Ovary (tissue), 3 donors: ENCODE data around the gene FAM180B.

ENCODE experiments used
- EP300 ChIP-seq: sonication (generic); formaldehyde crosslinking; IDR thresholded peaks from one replicate; pipeline ENCODE4 v1.6.1; 2017; ENCODE audit warnings: antibody characterized with exemption
- POLR2A ChIP-seq: fragments of 450-650 bp; IDR thresholded peaks from one replicate; pipeline ENCODE4 v1.6.1; 2017; ENCODE audit warnings: antibody characterized with exemption, mild to moderate bottlenecking, moderate library complexity
- TF ChIP-seq, protein P1 (sequence below), 3 donors: fragments of 450-650 bp in 2 of 3; fragments of 200-600 bp in 1 of 3; IDR thresholded peaks; one replicate each; pipeline versions ENCODE4 v1.5.1 to v1.8.0; 2016 to 2022; ENCODE audit warnings: antibody characterized with exemption in 3 of 3, mild to moderate bottlenecking in 1 of 3
- donor health status: DM: no; HTN: no; CAD: no.

DNA sequence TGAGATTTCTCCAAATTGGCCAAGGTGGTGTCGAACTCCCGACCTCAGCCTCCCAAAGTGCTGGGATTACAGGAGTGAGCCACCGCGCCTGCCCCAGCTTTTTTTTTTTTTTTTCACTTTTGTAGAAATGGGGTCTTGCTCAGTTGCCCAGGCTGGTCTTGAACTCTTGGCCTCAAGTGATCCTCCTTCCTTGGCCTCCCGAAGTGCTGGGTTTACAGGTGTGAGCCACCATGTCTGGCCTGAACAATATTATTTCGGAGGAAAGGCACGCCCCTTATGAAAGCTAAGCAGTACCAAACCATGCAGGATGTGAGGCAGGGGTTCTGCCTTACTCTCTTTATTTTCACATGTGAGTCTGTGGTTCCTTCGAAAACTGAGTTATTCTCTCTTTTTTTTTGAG is 39.8 kb downstream of the FAM180B start:
- TF ChIP-seq, protein P1, sequence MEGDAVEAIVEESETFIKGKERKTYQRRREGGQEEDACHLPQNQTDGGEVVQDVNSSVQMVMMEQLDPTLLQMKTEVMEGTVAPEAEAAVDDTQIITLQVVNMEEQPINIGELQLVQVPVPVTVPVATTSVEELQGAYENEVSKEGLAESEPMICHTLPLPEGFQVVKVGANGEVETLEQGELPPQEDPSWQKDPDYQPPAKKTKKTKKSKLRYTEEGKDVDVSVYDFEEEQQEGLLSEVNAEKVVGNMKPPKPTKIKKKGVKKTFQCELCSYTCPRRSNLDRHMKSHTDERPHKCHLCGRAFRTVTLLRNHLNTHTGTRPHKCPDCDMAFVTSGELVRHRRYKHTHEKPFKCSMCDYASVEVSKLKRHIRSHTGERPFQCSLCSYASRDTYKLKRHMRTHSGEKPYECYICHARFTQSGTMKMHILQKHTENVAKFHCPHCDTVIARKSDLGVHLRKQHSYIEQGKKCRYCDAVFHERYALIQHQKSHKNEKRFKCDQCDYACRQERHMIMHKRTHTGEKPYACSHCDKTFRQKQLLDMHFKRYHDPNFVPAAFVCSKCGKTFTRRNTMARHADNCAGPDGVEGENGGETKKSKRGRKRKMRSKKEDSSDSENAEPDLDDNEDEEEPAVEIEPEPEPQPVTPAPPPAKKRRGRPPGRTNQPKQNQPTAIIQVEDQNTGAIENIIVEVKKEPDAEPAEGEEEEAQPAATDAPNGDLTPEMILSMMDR (IDR thresholded peaks at IDR 0.05) = no peak
- TF ChIP-seq POLR2A = no peak
- no peak for TF ChIP-seq EP300
